GM23338 (cell line): ENCODE measurements around the gene TNFRSF11A. TPM values are rescaled to one million over a fixed set of nuclear protein-coding genes. Genes with fewer than 3 reads are reported as not detected.

Experiments
- ATAC-seq: fragments of 200-7000 bp; cut with Tn5 transposase; 3 replicates; pipeline ENCODE4 v1.9.1; 2020
- DNase-seq: peaks from one replicate; pipeline ENCODE4 v3.0.0-alpha.2; 2015; ENCODE audit warnings: low spot score
- H2AFZ ChIP-seq: fragments of 200-600 bp; sonication (generic); 2 replicates; pipeline ENCODE4 v1.8.0; 2016; ENCODE audit warnings: antibody characterized with exemption, mild to moderate bottlenecking, moderate library complexity
- H3F3A ChIP-seq: fragments of 200-600 bp; sonication (generic); replicated peaks from 2 replicates; pipeline ENCODE4 v1.8.0; 2017; ENCODE audit warnings: antibody characterized with exemption, mixed run types, low read depth
- H3K27ac ChIP-seq: fragments of 200-600 bp; sonication (generic); 2 replicates; pipeline ENCODE4 v1.6.1; 2016; ENCODE audit warnings: low read depth
- H3K27me3 ChIP-seq: fragments of 200-600 bp; sonication (generic); 2 replicates; pipeline ENCODE4 v1.8.0; 2016; ENCODE audit warnings: mild to moderate bottlenecking, mixed run types, moderate library complexity; ENCODE audit not compliant: insufficient read depth
- H3K36me3 ChIP-seq: fragments of 200-600 bp; sonication (generic); 2 replicates; pipeline ENCODE4 v1.8.0; 2016; ENCODE audit warnings: mild to moderate bottlenecking; ENCODE audit not compliant: insufficient read depth
- H3K4me1 ChIP-seq: fragments of 200-600 bp; sonication (generic); 2 replicates; pipeline ENCODE4 v1.8.0; 2016; ENCODE audit warnings: mild to moderate bottlenecking, moderate library complexity; ENCODE audit not compliant: insufficient read depth
- H3K4me2 ChIP-seq: fragments of 200-600 bp; sonication (generic); 2 replicates; pipeline ENCODE4 v1.7.1; 2017; ENCODE audit warnings: mixed run types
- H3K4me3 ChIP-seq: fragments of 200-600 bp; sonication (generic); 2 replicates; pipeline ENCODE4 v1.6.1; 2016; ENCODE audit warnings: mixed run types
- H3K79me2 ChIP-seq: fragments of 200-600 bp; sonication (generic); replicated peaks from 2 replicates; pipeline ENCODE4 v1.8.0; 2017; ENCODE audit warnings: mild to moderate bottlenecking; ENCODE audit not compliant: insufficient read depth
- H3K9me2 ChIP-seq: fragments of 200-600 bp; sonication (generic); 2 replicates; pipeline ENCODE4 v1.8.0; 2017; ENCODE audit not compliant: insufficient read depth
- H4K20me1 ChIP-seq: fragments of 200-600 bp; sonication (generic); replicated peaks from 2 replicates; pipeline ENCODE4 v1.8.0; 2017; ENCODE audit warnings: mild to moderate bottlenecking; ENCODE audit not compliant: insufficient read depth
- H3K27ac Mint-ChIP-seq: 2 replicates; pipeline ENCODE4 v1.8.0; 2020; ENCODE audit warnings: inconsistent platforms, mild to moderate bottlenecking, moderate library complexity, mixed read lengths
- H3K27me3 Mint-ChIP-seq: 3 replicates; pipeline ENCODE4 v1.8.0; 2022; ENCODE audit warnings: low read depth, mild to moderate bottlenecking, moderate library complexity, mixed read lengths, inconsistent platforms; ENCODE audit not compliant: insufficient read depth, poor library complexity
- H3K36me3 Mint-ChIP-seq: 3 replicates; pipeline ENCODE4 v1.8.0; 2021; ENCODE audit warnings: low read depth, mild to moderate bottlenecking, inconsistent platforms, moderate library complexity, mixed read lengths
- H3K4me1 Mint-ChIP-seq: 3 replicates; pipeline ENCODE4 v1.8.0; 2020; ENCODE audit warnings: mild to moderate bottlenecking, inconsistent platforms, mixed read lengths
- H3K4me3 Mint-ChIP-seq: 3 replicates; pipeline ENCODE4 v1.8.0; 2021; ENCODE audit warnings: moderate library complexity, mild to moderate bottlenecking, inconsistent platforms, mixed read lengths
- H3K9me3 Mint-ChIP-seq: 3 replicates; pipeline ENCODE4 v1.8.0; 2020; ENCODE audit warnings: moderate library complexity, mild to moderate bottlenecking, inconsistent platforms, mixed read lengths
- CREB1 ChIP-seq: fragments of 250-450 bp; sonication (Bioruptor Pico); IDR thresholded peaks from 2 replicates; pipeline ENCODE4 v1.5.0; 2020; ENCODE audit warnings: low read depth, mild to moderate bottlenecking, moderate library complexity
- EZH2 ChIP-seq: fragments of 200-600 bp; sonication (generic); IDR thresholded peaks from one replicate; pipeline ENCODE4 v1.8.0; 2017; ENCODE audit warnings: antibody characterized with exemption, mild to moderate bottlenecking, low read depth; ENCODE audit not compliant: unreplicated experiment
- EZH2phosphoT487 ChIP-seq: fragments of 200-600 bp; sonication (generic); IDR thresholded peaks from one replicate; pipeline ENCODE4 v1.8.1; 2018; ENCODE audit warnings: antibody characterized with exemption; ENCODE audit not compliant: unreplicated experiment
- JUNB ChIP-seq: IDR thresholded peaks from one replicate; pipeline ENCODE4 v1.6.1; 2016; ENCODE audit warnings: antibody characterized with exemption; ENCODE audit not compliant: unreplicated experiment
- NANOG ChIP-seq: IDR thresholded peaks from 2 replicates; pipeline ENCODE4 v1.6.1; 2016; ENCODE audit warnings: antibody characterized with exemption, borderline replicate concordance
- POLR2AphosphoS5 ChIP-seq: IDR thresholded peaks from 2 replicates; pipeline ENCODE4 v1.6.1; 2016; ENCODE audit warnings: antibody characterized with exemption, low read depth
- STAT1 ChIP-seq: IDR thresholded peaks from one replicate; pipeline ENCODE4 v1.6.1; 2016; ENCODE audit warnings: antibody characterized with exemption; ENCODE audit not compliant: unreplicated experiment
- ZNF114 ChIP-seq: fragments of 250-450 bp; sonication (Bioruptor Pico); IDR thresholded peaks from 2 replicates; pipeline ENCODE4 v1.5.0; 2020; ENCODE audit warnings: mild to moderate bottlenecking, moderate library complexity
- ZNF331 ChIP-seq: fragments of 250-450 bp; sonication (Bioruptor Pico); IDR thresholded peaks from 2 replicates; pipeline ENCODE4 v1.5.0; 2020; ENCODE audit warnings: low read depth, mild to moderate bottlenecking, moderate library complexity
- polyA plus RNA-seq: library from polyadenylated mRNA; unstranded; fragments of >200 nt; fragmentation: Nextera tagmentation; extraction: Ambion mirVana; gene quantifications from 2 replicates; pipeline ENCODE4 v1.2.1, GENCODE V29; 2016
- total RNA-seq: library from RNA; depleted of rRNA; stranded (reverse); fragments of >200 nt; shearing (Covaris generic); gene quantifications from 2 replicates; pipeline ENCODE4 v1.2.3, GENCODE V29; 2014
- TF ChIP-seq, protein P1 (sequence below): IDR thresholded peaks from 2 replicates; pipeline ENCODE4 v1.6.1; 2016; ENCODE audit warnings: antibody characterized with exemption
- TF ChIP-seq, protein P2 (sequence below), 2 experiments: fragments of 200-600 bp in 1 of 2; sonication (generic) in 1 of 2; conservative IDR thresholded peaks; 2 replicates each; pipeline versions ENCODE4 v1.5.1 to v1.6.1; 2016 to 2017; ENCODE audit warnings: antibody characterized with exemption in 2 of 2, low read depth in 2 of 2, mild to moderate bottlenecking in 2 of 2, moderate library complexity in 1 of 2
- TF ChIP-seq, protein P3 (sequence below): fragments of 250-450 bp; sonication (Bioruptor Pico); IDR thresholded peaks from 2 replicates; pipeline ENCODE4 v1.5.0; 2020; ENCODE audit warnings: mild to moderate bottlenecking, moderate library complexity

The TNFRSF11A gene
- total and polyA plus RNA-seq, 2 experiments from 2014 or later, result 3.8 to 7.3 TPM

DNA sequence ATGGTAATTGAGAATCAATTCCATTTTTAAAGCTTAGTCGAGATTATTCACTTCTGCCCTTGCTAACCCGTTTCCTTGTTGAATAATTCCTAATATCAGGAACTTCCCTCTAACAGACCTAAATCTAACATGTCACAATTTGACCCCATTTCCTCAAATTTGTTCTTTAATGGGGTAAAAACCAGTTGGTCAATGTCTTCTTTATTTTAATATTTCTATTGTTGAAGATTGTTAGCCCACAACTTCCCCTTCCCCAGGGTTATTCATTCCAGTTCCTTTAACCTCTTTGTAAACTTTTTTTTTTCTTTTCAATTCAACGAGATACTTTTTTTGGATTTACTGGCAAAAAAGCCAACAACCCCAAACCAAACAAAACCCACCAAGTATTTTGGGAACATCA, 7.3 kb downstream of the TNFRSF11A start:
- peaks cover 37% of the 10 kb centered on the region for H3K4me1 ChIP-seq
- peaks cover 16% of the 10 kb centered on the region for H3K27me3 Mint-ChIP-seq
- H3F3A ChIP-seq, result no peaks in the 10 kb centered on the region; the same call in 1 of the 2 replicates
- H3K36me3 ChIP-seq, result no peaks in the 10 kb centered on the region
- H3K9me2 ChIP-seq, result no peaks in the 10 kb centered on the region
- no peak overlapping the region for H3K4me3 ChIP-seq
- H3K4me1 Mint-ChIP-seq, result peaks cover 49% of the 10 kb centered on the region
- no peak overlapping the region for H2AFZ ChIP-seq
- no peaks in the 10 kb centered on the region; the same call in 1 of the 2 replicates for H4K20me1 ChIP-seq
- ATAC-seq (no peak), DNase-seq (no peak)
- H3K36me3 Mint-ChIP-seq, result no peaks in the 10 kb centered on the region
- H3K27ac Mint-ChIP-seq, result no peak overlapping the region
- peaks cover 8% of the 10 kb centered on the region for H3K27me3 ChIP-seq
- H3K79me2 ChIP-seq, result peaks cover 60% of the 10 kb centered on the region
- no peak overlapping the region for H3K27ac ChIP-seq
- H3K4me3 Mint-ChIP-seq, result no peak overlapping the region
- H3K9me3 Mint-ChIP-seq, result no peaks in the 10 kb centered on the region
- H3K4me2 ChIP-seq, result no peak overlapping the region
- TF ChIP-seq POLR2AphosphoS5 (no peak), EZH2phosphoT487 (no peak), EZH2 (no peak)
- TF ChIP-seq, protein P1, sequence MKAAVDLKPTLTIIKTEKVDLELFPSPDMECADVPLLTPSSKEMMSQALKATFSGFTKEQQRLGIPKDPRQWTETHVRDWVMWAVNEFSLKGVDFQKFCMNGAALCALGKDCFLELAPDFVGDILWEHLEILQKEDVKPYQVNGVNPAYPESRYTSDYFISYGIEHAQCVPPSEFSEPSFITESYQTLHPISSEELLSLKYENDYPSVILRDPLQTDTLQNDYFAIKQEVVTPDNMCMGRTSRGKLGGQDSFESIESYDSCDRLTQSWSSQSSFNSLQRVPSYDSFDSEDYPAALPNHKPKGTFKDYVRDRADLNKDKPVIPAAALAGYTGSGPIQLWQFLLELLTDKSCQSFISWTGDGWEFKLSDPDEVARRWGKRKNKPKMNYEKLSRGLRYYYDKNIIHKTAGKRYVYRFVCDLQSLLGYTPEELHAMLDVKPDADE, result no peak

DNA sequence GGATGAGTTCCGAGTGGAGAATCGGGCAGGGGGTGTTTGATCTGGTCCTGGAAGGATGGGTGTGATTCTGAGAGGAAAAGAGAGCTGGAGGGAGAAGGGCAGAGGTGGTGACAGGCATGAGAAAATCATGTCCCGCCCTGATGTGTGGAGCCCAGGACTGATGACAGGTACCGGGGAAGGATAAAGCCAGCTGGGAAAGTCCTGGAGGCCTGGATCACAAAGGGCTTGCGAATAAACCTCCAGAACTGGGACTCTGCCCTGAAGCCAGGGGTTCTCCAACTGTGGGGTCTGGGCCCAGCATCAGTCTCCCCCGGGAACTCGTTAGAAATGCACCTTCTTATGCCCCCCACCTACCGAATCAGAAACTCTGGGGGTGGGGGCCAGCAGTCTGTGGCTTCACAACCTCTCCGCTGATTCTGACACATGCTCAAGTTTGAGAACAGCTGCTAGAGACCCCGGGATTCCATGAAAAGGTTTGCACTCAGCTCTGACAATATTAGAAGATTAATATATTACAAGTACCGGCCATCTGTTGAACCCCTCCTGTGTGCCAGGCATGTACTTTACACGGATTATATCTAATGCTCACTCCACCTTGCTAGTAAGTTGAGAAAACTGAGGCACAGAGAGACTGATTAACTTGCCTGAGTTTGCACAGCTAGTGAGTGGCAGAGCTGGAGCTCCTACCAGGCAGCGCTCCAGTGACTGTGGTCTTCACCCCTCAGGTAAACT, 8.0 kb downstream of the TNFRSF11A start:
- H3F3A ChIP-seq, result no peaks in the 10 kb centered on the region; the same call in 1 of the 2 replicates
- ATAC-seq, result no peak
- no peaks in the 10 kb centered on the region; the same call in 1 of the 2 replicates for H4K20me1 ChIP-seq
- no peaks in the 10 kb centered on the region for H3K36me3 ChIP-seq
- Mint-ChIP-seq H3K9me3 (no peaks in the 10 kb centered on the region), H3K4me1 (peaks cover 51% of the 10 kb centered on the region), H3K36me3 (no peaks in the 10 kb centered on the region), H3K4me3 (no peak overlapping the region), H3K27me3 (peaks cover 13% of the 10 kb centered on the region), H3K27ac (0 out of 2 replicates have a peak overlapping the region, but pooled peaks have one; percentile 8)
- H3K4me3 ChIP-seq, result no peak overlapping the region
- H3K27me3 ChIP-seq, result peaks cover under 1% of the 10 kb centered on the region; the same call in 1 of the 2 replicates
- peaks cover 56% of the 10 kb centered on the region for H3K79me2 ChIP-seq
- peaks cover 38% of the 10 kb centered on the region for H3K4me1 ChIP-seq
- H2AFZ ChIP-seq, result no peak overlapping the region
- no peak overlapping the region for H3K27ac ChIP-seq
- DNase-seq, result no peak
- H3K4me2 ChIP-seq, result no peak overlapping the region
- no peaks in the 10 kb centered on the region for H3K9me2 ChIP-seq
- TF ChIP-seq CREB1 (CRISPR knock-in tag), result no peak
- TF ChIP-seq ZNF331 (CRISPR knock-in tag), result no peak
- TF ChIP-seq EZH2phosphoT487, result no peak
- TF ChIP-seq JUNB, result no peak
- no peak for TF ChIP-seq EZH2
- TF ChIP-seq, protein P2, sequence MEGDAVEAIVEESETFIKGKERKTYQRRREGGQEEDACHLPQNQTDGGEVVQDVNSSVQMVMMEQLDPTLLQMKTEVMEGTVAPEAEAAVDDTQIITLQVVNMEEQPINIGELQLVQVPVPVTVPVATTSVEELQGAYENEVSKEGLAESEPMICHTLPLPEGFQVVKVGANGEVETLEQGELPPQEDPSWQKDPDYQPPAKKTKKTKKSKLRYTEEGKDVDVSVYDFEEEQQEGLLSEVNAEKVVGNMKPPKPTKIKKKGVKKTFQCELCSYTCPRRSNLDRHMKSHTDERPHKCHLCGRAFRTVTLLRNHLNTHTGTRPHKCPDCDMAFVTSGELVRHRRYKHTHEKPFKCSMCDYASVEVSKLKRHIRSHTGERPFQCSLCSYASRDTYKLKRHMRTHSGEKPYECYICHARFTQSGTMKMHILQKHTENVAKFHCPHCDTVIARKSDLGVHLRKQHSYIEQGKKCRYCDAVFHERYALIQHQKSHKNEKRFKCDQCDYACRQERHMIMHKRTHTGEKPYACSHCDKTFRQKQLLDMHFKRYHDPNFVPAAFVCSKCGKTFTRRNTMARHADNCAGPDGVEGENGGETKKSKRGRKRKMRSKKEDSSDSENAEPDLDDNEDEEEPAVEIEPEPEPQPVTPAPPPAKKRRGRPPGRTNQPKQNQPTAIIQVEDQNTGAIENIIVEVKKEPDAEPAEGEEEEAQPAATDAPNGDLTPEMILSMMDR (conservative IDR thresholded peaks at IDR 0.05; ENCODE audit: low read depth in 2 of 2), result no peak
- TF ChIP-seq POLR2AphosphoS5, result no peak
- no peak for TF ChIP-seq ZNF114 (CRISPR knock-in tag)
- no peak for TF ChIP-seq STAT1
- TF ChIP-seq, protein P3, sequence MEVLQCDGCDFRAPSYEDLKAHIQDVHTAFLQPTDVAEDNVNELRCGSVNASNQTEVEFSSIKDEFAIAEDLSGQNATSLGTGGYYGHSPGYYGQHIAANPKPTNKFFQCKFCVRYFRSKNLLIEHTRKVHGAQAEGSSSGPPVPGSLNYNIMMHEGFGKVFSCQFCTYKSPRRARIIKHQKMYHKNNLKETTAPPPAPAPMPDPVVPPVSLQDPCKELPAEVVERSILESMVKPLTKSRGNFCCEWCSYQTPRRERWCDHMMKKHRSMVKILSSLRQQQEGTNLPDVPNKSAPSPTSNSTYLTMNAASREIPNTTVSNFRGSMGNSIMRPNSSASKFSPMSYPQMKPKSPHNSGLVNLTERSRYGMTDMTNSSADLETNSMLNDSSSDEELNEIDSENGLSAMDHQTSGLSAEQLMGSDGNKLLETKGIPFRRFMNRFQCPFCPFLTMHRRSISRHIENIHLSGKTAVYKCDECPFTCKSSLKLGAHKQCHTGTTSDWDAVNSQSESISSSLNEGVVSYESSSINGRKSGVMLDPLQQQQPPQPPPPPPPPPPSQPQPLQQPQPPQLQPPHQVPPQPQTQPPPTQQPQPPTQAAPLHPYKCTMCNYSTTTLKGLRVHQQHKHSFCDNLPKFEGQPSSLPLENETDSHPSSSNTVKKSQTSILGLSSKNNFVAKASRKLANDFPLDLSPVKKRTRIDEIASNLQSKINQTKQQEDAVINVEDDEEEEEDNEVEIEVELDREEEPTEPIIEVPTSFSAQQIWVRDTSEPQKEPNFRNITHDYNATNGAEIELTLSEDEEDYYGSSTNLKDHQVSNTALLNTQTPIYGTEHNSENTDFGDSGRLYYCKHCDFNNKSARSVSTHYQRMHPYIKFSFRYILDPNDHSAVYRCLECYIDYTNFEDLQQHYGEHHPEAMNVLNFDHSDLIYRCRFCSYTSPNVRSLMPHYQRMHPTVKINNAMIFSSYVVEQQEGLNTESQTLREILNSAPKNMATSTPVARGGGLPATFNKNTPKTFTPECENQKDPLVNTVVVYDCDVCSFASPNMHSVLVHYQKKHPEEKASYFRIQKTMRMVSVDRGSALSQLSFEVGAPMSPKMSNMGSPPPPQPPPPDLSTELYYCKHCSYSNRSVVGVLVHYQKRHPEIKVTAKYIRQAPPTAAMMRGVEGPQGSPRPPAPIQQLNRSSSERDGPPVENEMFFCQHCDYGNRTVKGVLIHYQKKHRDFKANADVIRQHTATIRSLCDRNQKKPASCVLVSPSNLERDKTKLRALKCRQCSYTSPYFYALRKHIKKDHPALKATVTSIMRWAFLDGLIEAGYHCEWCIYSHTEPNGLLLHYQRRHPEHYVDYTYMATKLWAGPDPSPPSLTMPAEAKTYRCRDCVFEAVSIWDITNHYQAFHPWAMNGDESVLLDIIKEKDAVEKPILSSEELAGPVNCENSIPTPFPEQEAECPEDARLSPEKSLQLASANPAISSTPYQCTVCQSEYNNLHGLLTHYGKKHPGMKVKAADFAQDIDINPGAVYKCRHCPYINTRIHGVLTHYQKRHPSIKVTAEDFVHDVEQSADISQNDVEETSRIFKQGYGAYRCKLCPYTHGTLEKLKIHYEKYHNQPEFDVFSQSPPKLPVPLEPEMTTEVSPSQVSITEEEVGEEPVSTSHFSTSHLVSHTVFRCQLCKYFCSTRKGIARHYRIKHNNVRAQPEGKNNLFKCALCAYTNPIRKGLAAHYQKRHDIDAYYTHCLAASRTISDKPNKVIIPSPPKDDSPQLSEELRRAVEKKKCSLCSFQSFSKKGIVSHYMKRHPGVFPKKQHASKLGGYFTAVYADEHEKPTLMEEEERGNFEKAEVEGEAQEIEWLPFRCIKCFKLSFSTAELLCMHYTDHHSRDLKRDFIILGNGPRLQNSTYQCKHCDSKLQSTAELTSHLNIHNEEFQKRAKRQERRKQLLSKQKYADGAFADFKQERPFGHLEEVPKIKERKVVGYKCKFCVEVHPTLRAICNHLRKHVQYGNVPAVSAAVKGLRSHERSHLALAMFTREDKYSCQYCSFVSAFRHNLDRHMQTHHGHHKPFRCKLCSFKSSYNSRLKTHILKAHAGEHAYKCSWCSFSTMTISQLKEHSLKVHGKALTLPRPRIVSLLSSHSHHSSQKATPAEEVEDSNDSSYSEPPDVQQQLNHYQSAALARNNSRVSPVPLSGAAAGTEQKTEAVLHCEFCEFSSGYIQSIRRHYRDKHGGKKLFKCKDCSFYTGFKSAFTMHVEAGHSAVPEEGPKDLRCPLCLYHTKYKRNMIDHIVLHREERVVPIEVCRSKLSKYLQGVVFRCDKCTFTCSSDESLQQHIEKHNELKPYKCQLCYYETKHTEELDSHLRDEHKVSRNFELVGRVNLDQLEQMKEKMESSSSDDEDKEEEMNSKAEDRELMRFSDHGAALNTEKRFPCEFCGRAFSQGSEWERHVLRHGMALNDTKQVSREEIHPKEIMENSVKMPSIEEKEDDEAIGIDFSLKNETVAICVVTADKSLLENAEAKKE (CRISPR knock-in tag), result no peak
- no peak for TF ChIP-seq NANOG
